ENCODE measurements around the gene TMEM63A. TPM values are rescaled to one million over a fixed set of nuclear protein-coding genes. Genes with fewer than 3 reads are reported as not detected.

Gene TMEM63A
- total RNA-seq, 1 donor from 2014 or later, result 5.1 TPM

- Histone ChIP-seq H2AFZ (replicated peaks) (no peak overlapping the region), H4K20me1 (ENCODE audit: low read depth) (peaks cover 22% of the 10 kb centered on the region), H3K27me3 (no peaks in the 10 kb centered on the region), H3K36me3 (no peaks in the 10 kb centered on the region), H3K9ac (no peak overlapping the region), H3K27ac (no peak overlapping the region), H3K9me3 (ENCODE audit: low read depth) (no peaks in the 10 kb centered on the region), H3K79me2 (ENCODE audit: low read depth) (no peaks in the 10 kb centered on the region), H3F3A (ENCODE audit: low read depth) (peaks cover 10% of the 10 kb centered on the region), H3K4me2 (no peak overlapping the region), H3K4me1 (peaks cover 22% of the 10 kb centered on the region), H3K4me3 (no peak overlapping the region)
- TF ChIP-seq EZH2 (IDR thresholded peaks at IDR 0.05) (no peak), EZH2phosphoT487 (IDR thresholded peaks at IDR 0.05) (no peak)
- TF ChIP-seq, protein P1, sequence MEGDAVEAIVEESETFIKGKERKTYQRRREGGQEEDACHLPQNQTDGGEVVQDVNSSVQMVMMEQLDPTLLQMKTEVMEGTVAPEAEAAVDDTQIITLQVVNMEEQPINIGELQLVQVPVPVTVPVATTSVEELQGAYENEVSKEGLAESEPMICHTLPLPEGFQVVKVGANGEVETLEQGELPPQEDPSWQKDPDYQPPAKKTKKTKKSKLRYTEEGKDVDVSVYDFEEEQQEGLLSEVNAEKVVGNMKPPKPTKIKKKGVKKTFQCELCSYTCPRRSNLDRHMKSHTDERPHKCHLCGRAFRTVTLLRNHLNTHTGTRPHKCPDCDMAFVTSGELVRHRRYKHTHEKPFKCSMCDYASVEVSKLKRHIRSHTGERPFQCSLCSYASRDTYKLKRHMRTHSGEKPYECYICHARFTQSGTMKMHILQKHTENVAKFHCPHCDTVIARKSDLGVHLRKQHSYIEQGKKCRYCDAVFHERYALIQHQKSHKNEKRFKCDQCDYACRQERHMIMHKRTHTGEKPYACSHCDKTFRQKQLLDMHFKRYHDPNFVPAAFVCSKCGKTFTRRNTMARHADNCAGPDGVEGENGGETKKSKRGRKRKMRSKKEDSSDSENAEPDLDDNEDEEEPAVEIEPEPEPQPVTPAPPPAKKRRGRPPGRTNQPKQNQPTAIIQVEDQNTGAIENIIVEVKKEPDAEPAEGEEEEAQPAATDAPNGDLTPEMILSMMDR (IDR thresholded peaks at IDR 0.05), result no peak
- no peak overlapping the region for H3K4me3 Mint-ChIP-seq
- no peaks in the 10 kb centered on the region for H3K9me3 Mint-ChIP-seq
- no peak overlapping the region for H3K27ac Mint-ChIP-seq
- H3K36me3 Mint-ChIP-seq, result peaks cover 9% of the 10 kb centered on the region
- no peak for DNase-seq (ENCODE audit: low spot score)
- peaks cover 2% of the 10 kb centered on the region for H3K27me3 Mint-ChIP-seq (ENCODE audit: insufficient read depth, low read depth)
- peaks cover 28% of the 10 kb centered on the region for H3K4me1 Mint-ChIP-seq
Observed at GRCh38 chr1:225828706-225829345, 53.4 kb downstream of the TMEM63A start.

DNA sequence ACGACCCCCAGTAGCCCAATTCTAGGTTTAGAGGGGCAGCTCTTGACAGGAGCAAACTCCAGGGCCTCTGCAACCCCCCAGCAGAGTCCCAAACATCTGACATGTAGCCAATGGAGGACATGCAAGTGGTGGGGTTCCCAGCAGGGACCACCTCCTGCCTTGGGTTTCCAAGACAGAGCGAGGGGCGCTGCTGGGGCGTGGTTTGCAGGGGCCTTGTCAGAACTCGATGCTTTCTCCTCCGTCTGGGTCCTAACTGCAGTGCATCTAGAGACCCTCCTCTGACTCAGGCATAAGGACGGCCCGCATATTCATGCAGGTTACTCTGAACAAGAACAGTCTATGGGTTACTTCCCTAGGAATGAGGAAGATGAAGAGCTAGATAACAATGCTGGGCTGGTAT is 55.1 kb downstream of the TMEM63A start:
- Histone ChIP-seq H3K4me1 (peaks cover 22% of the 10 kb centered on the region), H3K4me2 (no peak overlapping the region), H3K27me3 (no peaks in the 10 kb centered on the region), H2AFZ (replicated peaks) (no peak overlapping the region), H3F3A (ENCODE audit: low read depth) (peaks cover 10% of the 10 kb centered on the region), H3K9me3 (ENCODE audit: low read depth) (no peaks in the 10 kb centered on the region), H3K27ac (no peak overlapping the region), H3K79me2 (ENCODE audit: low read depth) (no peaks in the 10 kb centered on the region), H3K9ac (no peak overlapping the region), H3K4me3 (no peak overlapping the region), H3K36me3 (no peaks in the 10 kb centered on the region), H4K20me1 (ENCODE audit: low read depth) (peaks cover 23% of the 10 kb centered on the region)
- H3K36me3 Mint-ChIP-seq, result peaks cover 6% of the 10 kb centered on the region
- H3K9me3 Mint-ChIP-seq, result no peaks in the 10 kb centered on the region
- H3K4me3 Mint-ChIP-seq, result no peak overlapping the region
- DNase-seq (ENCODE audit: low spot score), result no peak
- peaks cover 2% of the 10 kb centered on the region for H3K27me3 Mint-ChIP-seq (ENCODE audit: insufficient read depth, low read depth)
- H3K27ac Mint-ChIP-seq, result no peak overlapping the region
- TF ChIP-seq EZH2phosphoT487 (IDR thresholded peaks at IDR 0.05) (no peak), EZH2 (IDR thresholded peaks at IDR 0.05) (no peak)
- TF ChIP-seq, protein P1 (IDR thresholded peaks at IDR 0.05), result no peak
- peaks cover 32% of the 10 kb centered on the region for H3K4me1 Mint-ChIP-seq

- peaks cover 23% of the 10 kb centered on the region for H4K20me1 ChIP-seq (ENCODE audit: low read depth)
- H3K27me3 ChIP-seq, result no peaks in the 10 kb centered on the region
- H3K9me3 Mint-ChIP-seq, result no peaks in the 10 kb centered on the region
- H3K36me3 ChIP-seq, result no peaks in the 10 kb centered on the region
- no peak overlapping the region for H3K4me3 ChIP-seq
- H3K4me1 ChIP-seq, result peaks cover 22% of the 10 kb centered on the region
- H3K9me3 ChIP-seq (ENCODE audit: low read depth), result no peaks in the 10 kb centered on the region
- H3K79me2 ChIP-seq (ENCODE audit: low read depth), result no peaks in the 10 kb centered on the region
- H3K4me2 ChIP-seq, result no peak overlapping the region
- peaks cover 2% of the 10 kb centered on the region for H3K27me3 Mint-ChIP-seq (ENCODE audit: insufficient read depth, low read depth)
- H3K36me3 Mint-ChIP-seq, result no peaks in the 10 kb centered on the region
- H3F3A ChIP-seq (ENCODE audit: low read depth), result peaks cover 10% of the 10 kb centered on the region
- H3K27ac Mint-ChIP-seq, result no peak overlapping the region
- no peak overlapping the region for H2AFZ ChIP-seq (replicated peaks)
- peak overlapping the region; percentile 64 for H3K4me3 Mint-ChIP-seq
- peak overlapping the region; percentile 70 for H3K27ac ChIP-seq
- peaks cover 34% of the 10 kb centered on the region for H3K4me1 Mint-ChIP-seq
- TF ChIP-seq, protein P1 (IDR thresholded peaks at IDR 0.05), result no peak
- TF ChIP-seq EZH2 (IDR thresholded peaks at IDR 0.05) (no peak), EZH2phosphoT487 (IDR thresholded peaks at IDR 0.05) (no peak)
- DNase-seq (ENCODE audit: low spot score), result no peak
- no peak overlapping the region for H3K9ac ChIP-seq
Observed at GRCh38 chr1:225825607-225826007, 56.6 kb downstream of the TMEM63A start.
